IPS-11a (cell line): ENCODE measurements around the gene RAI2.

Experiments used
- H3K4me3 ChIP-seq: one replicate; pipeline ENCODE4 v1.5.1; 2013; ENCODE audit warnings: low read depth, low read length, control low read depth

The RAI2 gene

GRCh38 chrX:17830211-17830610 lies 30.9 kb downstream of the RAI2 start:
- H3K4me3 ChIP-seq = no peak overlapping the region

GRCh38 chrX:17829566-17829965 lies 31.5 kb downstream of the RAI2 start:
- H3K4me3 ChIP-seq = no peak overlapping the region

DNA sequence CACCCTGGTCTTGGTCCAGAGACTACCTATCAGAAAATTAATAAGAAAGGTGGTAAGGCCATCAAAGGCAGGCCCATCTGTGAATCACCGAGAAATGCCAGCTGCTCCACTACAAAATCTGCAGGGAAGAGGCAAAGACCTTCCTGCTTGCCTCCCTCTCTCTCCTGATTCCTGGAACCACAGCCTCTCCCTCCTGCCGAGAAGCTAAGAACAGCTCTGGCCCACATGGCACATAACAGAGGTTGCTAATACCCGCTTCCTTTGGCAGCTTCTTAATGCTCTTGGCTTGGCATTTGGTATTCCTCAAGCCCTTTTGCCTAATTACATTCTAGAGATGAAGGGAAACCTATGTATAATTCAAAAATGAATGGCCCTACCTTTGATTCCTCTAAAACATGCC lies 32.9 kb downstream of the RAI2 start:
- H3K4me3 ChIP-seq = no peak overlapping the region

DNA sequence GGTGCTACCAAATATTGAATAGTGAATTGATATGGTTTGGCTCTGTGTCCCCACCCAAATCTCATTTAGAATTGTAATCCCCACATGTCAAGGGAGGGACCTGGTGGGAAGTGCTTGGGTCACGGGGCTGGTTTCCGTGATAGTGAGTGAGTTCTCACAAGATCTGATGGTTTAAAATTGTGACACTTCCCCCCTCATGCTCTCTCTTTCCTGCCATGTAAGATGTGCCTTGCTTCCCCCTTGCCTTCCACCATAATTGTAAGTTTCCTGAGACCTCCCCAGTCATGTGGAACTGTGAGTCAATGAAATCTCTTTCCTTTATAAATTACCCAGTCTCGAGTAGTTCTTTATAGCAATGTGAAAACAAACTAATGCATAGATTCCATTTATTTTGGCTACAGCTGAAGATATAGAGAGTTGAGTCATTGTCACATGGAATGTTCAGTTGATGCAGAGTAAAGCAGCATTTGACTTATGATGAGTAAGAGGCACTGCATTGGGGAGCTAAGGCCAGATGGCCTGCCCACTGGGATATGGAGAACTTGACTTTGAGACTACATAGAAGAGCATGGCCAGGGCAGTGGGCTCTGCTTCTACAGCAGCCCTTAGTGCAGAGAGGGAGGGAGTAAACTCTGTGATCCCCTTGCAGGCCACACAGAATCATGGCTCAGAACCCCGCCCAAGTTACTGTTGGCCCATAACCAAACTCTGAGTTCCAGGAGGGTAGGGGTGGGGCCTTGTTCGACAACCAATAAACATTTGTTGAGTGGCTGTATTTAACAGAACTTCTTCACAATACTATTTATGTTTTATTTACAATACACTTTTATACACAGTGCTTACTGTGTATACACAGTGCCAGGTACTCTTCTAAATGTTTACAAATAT lies 34.2 kb downstream of the RAI2 start:
- H3K4me3 ChIP-seq = no peak overlapping the region

- no peak overlapping the region for H3K4me3 ChIP-seq
Measured at GRCh38 chrX:17824980-17825379, 36.1 kb downstream of the RAI2 start.

GRCh38 chrX:17822351-17822750 lies 38.7 kb downstream of the RAI2 start:
- H3K4me3 ChIP-seq = no peak overlapping the region

DNA sequence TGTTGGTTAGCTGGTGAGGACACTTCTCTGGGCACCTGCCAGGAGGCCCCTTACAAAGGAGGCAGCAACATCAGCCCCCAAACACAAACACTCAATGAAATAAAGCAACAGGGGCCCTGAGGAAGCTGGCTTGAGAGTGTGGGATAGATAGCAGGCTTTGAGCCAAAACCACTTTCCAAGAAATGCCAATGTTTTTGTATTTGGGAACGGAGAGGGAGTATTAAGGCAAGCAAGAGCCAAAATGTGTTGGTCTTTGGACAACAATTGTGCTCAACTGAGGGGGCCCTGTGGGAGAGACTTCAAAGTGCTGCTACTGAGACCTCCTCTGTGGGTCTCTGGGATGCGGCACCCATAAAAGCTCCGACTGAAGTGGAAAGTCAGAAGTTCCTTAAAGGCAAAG lies 41.0 kb downstream of the RAI2 start:
- H3K4me3 ChIP-seq = no peak overlapping the region

DNA sequence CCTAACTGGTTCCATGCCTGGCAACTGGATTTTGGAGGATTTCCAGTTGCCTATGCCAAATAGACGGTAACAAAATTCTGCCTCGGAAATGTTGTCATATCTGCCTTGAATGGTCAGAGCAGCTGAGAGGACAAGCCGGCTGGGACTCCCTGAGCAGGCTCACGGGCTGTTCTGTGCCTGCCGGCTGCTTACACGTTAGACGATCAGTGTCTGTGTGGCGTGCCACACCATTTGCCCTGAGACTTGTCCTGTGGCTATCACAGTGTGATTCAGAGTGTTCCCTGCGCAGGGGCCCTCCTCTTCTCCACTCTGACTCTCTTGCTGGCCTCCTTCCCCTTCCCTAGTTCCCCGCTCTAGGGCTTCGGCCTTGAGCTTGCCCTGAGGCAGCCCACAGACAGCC lies 42.4 kb downstream of the RAI2 start:
- H3K4me3 ChIP-seq = no peak overlapping the region

DNA sequence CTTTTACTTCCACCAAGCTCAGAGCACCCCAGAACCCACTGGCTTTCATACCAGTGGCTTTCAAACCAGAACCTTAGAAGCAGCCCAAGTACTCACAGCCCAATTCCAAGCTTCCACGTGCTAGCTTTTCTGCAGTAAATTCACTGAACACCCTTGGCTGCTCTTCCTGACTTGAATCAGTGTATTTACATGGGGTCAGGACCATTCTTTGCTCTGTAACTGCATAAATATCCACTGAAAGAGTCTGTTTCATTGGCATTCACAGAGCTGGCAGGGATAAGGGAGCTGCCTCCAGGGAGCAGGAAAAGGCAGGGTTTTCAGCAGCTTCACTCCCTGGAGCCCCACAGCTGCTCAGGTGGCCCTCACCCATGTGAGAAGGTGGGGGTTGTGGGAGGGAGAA lies 43.8 kb downstream of the RAI2 start:
- H3K4me3 ChIP-seq = no peak overlapping the region

GRCh38 chrX:17814557-17814956 lies 46.5 kb downstream of the RAI2 start:
- no peak overlapping the region for H3K4me3 ChIP-seq

DNA sequence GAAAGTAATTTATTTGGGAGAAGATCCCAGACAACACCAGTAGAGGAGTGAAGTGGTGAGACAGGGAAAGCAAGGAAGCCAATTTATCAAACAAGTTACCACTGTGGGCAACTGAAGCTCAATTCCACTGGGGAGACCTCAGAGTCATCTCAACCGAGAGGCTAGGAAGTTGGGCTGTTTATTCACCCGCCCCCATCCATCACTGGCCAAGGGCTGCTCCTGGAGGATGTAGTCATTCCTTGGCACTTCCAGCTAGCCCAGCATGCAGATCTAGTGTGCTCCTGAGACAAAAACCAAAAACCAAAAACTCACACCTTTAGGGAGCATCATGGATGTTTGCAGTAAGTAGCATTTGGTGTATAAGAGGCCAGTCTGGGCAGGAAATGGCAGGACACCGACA lies 47.0 kb downstream of the RAI2 start:
- no peak overlapping the region for H3K4me3 ChIP-seq

- no peak overlapping the region for H3K4me3 ChIP-seq
Measured at GRCh38 chrX:17813277-17813676, 47.8 kb downstream of the RAI2 start.

GRCh38 chrX:17812763-17813162 lies 48.3 kb downstream of the RAI2 start:
- H3K4me3 ChIP-seq = no peak overlapping the region

GRCh38 chrX:17809984-17810383 lies 51.1 kb downstream of the RAI2 start:
- no peak overlapping the region for H3K4me3 ChIP-seq

DNA sequence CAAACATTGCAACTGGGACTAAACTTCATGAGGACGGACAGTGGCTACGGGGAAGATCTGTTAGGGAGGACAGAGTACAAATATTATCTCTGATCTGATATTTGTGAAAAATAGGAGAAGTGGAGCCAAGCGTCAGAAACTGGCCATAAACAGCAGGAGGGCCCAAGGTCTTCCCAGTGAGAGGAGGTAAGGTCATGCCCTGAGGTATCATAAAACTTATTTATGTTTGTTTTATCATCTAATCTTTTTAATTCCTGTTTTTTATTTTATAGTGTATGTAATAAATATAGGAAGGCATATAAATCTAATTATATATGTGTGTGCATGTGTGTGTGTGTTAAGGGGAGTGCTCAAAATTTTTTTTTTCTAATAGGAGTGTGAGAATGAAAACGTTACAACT lies 51.8 kb downstream of the RAI2 start:
- H3K4me3 ChIP-seq = no peak overlapping the region

DNA sequence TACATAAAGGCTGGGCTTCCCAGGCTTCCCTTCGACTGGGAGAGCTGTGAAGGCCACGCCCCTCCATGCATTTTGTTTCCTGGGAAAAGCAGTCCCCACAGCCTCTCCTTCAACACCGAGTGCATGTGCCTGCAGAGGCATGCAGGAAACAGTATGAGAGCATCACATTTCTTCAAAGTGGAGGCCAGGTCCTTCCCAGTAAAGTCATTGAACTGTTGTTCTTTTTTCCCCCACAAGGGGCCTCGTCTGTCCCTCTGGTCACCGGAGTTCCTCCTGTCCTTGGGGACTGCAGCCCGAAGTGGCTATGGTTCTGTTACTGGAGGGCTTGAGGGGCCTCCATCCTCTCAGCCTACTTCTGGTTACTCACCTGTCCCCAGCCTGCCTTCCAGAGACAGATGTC lies 56.0 kb downstream of the RAI2 start:
- no peak overlapping the region for H3K4me3 ChIP-seq

DNA sequence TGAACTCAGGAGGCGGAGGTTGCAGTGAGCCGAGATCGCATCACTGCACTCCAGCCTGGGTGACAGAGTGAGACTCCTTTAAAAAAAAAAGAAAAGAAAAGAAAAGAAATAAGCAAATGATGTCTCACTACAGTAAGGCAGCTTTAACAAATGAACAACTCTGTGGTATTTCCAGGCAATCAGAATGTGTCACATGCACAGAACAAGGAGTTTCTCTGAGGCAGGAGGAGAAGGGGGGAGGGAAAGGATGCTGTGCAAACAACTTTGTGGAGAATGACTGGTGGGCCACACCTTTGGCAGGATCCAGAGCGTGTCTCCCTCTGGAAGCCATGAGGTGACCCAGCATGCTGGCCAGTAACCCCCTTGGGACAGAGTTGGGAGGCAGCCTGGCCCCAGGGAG lies 57.6 kb downstream of the RAI2 start:
- H3K4me3 ChIP-seq = no peak overlapping the region

DNA sequence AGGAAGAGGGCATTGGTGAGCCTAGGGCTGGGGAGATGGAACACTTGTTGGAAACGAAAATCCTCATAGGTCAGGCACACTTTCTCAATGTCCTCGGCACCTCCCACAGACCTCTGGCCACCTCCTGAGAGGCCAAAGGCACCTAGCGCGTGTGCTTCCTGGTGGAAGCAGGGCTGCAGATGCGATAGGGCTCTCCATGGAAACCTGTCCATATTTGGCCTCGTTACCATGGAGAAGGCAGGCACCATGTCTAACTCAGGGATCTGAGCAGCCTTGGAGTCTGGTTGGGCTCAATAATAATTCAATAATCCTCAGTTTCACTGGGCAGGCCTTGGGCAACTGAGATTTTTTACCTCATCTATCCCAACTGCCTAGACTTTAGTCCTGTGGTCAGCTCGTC lies 58.3 kb downstream of the RAI2 start:
- no peak overlapping the region for H3K4me3 ChIP-seq

DNA sequence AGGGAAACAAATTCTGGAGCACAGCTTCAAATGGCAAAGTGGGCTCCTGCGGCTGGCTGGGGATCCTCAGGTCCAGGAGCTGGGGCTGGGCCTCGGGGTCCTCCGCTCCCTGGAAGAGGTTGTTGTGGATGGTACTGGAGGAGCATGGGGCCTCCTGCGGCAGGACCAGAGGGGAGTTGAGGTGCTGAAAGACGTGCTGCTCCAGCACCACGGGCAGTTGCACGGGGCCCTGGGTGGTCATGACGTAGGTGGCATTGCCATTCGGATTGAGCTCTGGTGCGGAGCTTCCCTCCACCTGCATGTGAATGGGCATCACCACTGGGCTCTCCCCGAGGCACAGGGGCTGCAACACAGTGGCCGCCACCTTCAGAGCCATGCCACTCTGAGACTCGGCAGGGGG lies 59.7 kb downstream of the RAI2 start:
- H3K4me3 ChIP-seq = no peak overlapping the region

DNA sequence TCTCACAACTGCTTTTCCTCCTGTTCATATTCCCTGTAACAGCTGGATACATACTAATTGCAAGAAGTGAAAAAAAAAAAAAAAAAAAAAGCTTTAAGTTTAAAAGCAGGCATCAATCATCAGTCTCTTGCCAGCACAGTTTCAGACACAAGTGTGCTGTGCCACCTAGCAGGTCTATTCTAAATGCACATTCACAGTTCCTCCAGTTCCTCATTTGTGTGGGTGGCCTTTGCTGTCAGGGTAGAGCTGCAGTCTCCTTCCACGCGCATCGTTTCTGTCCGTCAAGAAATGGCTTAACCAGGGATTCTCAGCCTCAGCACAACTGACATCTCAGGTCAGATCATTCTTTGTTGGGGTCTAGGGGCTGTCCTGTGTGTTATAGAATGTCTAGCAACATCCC lies 62.2 kb downstream of the RAI2 start:
- H3K4me3 ChIP-seq = no peak overlapping the region

DNA sequence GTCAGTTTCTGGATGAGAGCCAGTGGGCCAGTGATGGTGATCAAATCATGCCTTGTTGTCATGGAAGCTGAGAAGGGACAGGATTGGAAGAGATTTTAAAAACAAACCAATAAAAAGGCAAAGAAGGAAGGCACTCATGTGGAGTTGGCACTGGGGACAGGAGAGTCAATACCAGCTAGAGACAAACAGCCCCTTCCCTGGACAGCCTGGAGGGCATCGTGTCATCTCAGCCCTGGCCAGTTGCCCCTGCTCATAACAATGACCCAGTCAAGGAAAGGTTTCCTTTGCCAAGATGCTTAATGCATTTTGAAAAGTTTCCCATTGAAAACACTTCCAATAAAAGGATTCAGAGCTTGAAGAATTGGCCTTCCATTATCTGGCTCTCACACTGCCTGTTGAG lies 68.3 kb downstream of the RAI2 start:
- no peak overlapping the region for H3K4me3 ChIP-seq

- H3K4me3 ChIP-seq = no peak overlapping the region
Measured at GRCh38 chrX:17788956-17789562, 72.0 kb downstream of the RAI2 start.

GRCh38 chrX:17788439-17788838 lies 72.7 kb downstream of the RAI2 start:
- H3K4me3 ChIP-seq = no peak overlapping the region
